H1 (cell line): Measurements from ENCODE around the gene NRXN2.

Source experiments
- CTCF ChIP-seq, 3 experiments: IDR thresholded peaks; 1 replicate in 2 of 3; 2 replicates in 1 of 3; pipeline versions ENCODE4 v1.5.1 to v1.6.1; 2011; ENCODE audit warnings: low read length in 3 of 3, mild to moderate bottlenecking in 3 of 3, inconsistent platforms in 2 of 3, low read depth in 1 of 3, moderate library complexity in 1 of 3; ENCODE audit not compliant: insufficient read depth in 1 of 3; ENCODE audit errors: control extremely low read depth in 1 of 3
- SAP30 ChIP-seq: fragments of 300-600 bp; sonication (generic); IDR thresholded peaks from 2 replicates; pipeline ENCODE4 v1.7.1; 2012; ENCODE audit warnings: low read length, moderate library complexity, mild to moderate bottlenecking, inconsistent platforms; ENCODE audit not compliant: insufficient read depth, insufficient replicate concordance

GRCh38 chr11:64594159-64594939, 128.6 kb downstream of the NRXN2 start:
- no peak for TF ChIP-seq SAP30
- no peak for TF ChIP-seq CTCF (IDR thresholded peaks at IDR 0.05; ENCODE audit: control extremely low read depth in 1 of 3, insufficient read depth in 1 of 3, low read depth in 1 of 3, low read length in 3 of 3)
